Left ventricle myocardium inferior (tissue), 1 donor: ENCODE results near the gene TBC1D22A. TPM values are rescaled to one million over a fixed set of nuclear protein-coding genes. Genes with fewer than 3 reads are reported as not detected.

Experiments used
- DNase-seq: peaks from one replicate; pipeline ENCODE4 v3.0.0-alpha.2; 2020
- H3K27ac ChIP-seq: fragments of 200-600 bp; replicated peaks from 2 replicates; pipeline ENCODE4 v1.8.0; 2021
- H3K27me3 ChIP-seq: fragments of 200-600 bp; 2 replicates; pipeline ENCODE4 v1.8.0; 2021; ENCODE audit warnings: low read depth
- H3K36me3 ChIP-seq: fragments of 200-600 bp; 2 replicates; pipeline ENCODE4 v1.8.0; 2021
- H3K4me1 ChIP-seq: fragments of 200-600 bp; 2 replicates; pipeline ENCODE4 v1.8.0; 2021
- H3K4me3 ChIP-seq: fragments of 200-600 bp; 2 replicates; pipeline ENCODE4 v1.8.0; 2021; ENCODE audit warnings: mild to moderate bottlenecking, moderate library complexity
- H3K9me3 ChIP-seq: fragments of 200-600 bp; replicated peaks from 2 replicates; pipeline ENCODE4 v1.8.0; 2021
- CTCF ChIP-seq: fragments of 200-600 bp; IDR thresholded peaks from 2 replicates; pipeline ENCODE4 v1.8.0; 2021; ENCODE audit warnings: antibody characterized with exemption, mild to moderate bottlenecking, borderline replicate concordance
- intact Hi-C: fragments of 100-400 bp; cut with micrococcal nuclease; formaldehyde crosslinking; loops from one replicate; pipeline ENCODE4 v1.11.0; 2022
- total RNA-seq: library from RNA; stranded (reverse); fragmentation: NEBNext Ultra II Directional; extraction: Animal tissue kit (Norgen Biotek cat#: 25700); gene quantifications from one replicate; pipeline ENCODE4 v1.2.1, GENCODE V29; 2021
- donor health status: DM: no; HTN: yes; CAD: no; lungs with severe emphysema.

TBC1D22A gene
- total RNA-seq, 1 donor from 2014 or later = 16.2 TPM

DNA sequence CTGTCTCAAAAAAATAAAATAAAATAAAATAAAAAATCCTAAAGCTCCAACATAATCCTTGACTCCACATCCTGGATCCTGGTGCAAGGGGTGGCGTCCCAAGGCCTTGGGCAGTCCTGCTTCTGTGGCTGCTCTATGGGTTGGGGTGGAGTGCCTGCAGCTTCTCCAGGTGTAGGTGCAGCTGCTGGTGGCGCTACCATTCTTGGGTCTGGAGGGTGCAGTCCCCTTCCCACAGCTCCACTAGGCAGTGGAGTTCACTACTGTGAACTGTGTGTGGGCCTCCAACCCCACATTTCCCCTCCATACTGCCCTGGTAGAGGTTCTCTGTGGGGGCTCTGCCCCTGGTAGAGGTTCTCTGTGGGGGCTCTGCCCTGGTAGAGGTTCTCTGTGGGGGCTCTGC, 6.9 kb upstream of the TBC1D22A start:
- peaks cover 61% of the 10 kb centered on the region for H3K4me1 ChIP-seq
- H3K27ac ChIP-seq = peak overlapping the region; percentile 3
- no peak overlapping the region for H3K4me3 ChIP-seq
- H3K36me3 ChIP-seq = no peaks in the 10 kb centered on the region
- H3K9me3 ChIP-seq = peaks cover 15% of the 10 kb centered on the region
- intact Hi-C loops = no loop called here
- peak; percentile 0 for DNase-seq
- H3K27me3 ChIP-seq = no peaks in the 10 kb centered on the region
- TF ChIP-seq CTCF = no peak

GRCh38 chr22:46756097-46756496, 6.4 kb upstream of the TBC1D22A start:
- Histone ChIP-seq H3K9me3 (peaks cover 15% of the 10 kb centered on the region), H3K27ac (peak overlapping the region; percentile 3), H3K36me3 (no peaks in the 10 kb centered on the region), H3K4me1 (peaks cover 59% of the 10 kb centered on the region), H3K27me3 (no peaks in the 10 kb centered on the region), H3K4me3 (no peak overlapping the region)
- no peak for DNase-seq
- intact Hi-C loops = no loop called here
- TF ChIP-seq CTCF = no peak

GRCh38 chr22:46757104-46757503, 5.3 kb upstream of the TBC1D22A start:
- no peak for DNase-seq
- Histone ChIP-seq H3K4me3 (no peak overlapping the region), H3K27ac (no peak overlapping the region), H3K4me1 (peaks cover 59% of the 10 kb centered on the region), H3K27me3 (no peaks in the 10 kb centered on the region), H3K9me3 (peaks cover 15% of the 10 kb centered on the region), H3K36me3 (no peaks in the 10 kb centered on the region)
- TF ChIP-seq CTCF = no peak
- intact Hi-C loops = no loop called here

DNA sequence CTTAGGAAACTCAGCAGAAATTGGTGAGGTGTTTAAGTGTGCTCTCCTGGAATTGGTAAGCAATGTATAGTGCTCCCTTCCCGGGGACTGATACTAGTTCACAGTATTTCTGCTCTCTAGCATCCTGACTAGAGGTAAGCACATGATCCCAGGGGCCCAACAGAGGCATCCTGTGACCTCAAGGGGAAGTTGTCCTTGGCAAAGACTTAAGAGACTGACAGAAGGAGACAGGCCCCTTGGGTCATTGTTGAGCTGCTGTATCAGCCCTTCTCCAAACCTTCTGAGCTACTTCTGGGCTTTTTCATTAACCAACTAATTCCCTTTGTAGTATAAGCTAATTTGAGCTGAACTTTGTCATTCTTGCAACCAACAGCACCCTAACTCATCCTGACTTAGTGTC, 4.3 kb upstream of the TBC1D22A start:
- Histone ChIP-seq H3K9me3 (peaks cover 15% of the 10 kb centered on the region), H3K4me3 (no peak overlapping the region), H3K27ac (peak overlapping the region; percentile 73), H3K36me3 (no peaks in the 10 kb centered on the region), H3K27me3 (no peaks in the 10 kb centered on the region), H3K4me1 (peaks cover 57% of the 10 kb centered on the region)
- TF ChIP-seq CTCF = no peak
- intact Hi-C loops = no loop called here
- DNase-seq = no peak

- Histone ChIP-seq H3K4me1 (peaks cover 57% of the 10 kb centered on the region), H3K9me3 (peaks cover 15% of the 10 kb centered on the region), H3K27me3 (no peaks in the 10 kb centered on the region), H3K36me3 (no peaks in the 10 kb centered on the region), H3K27ac (peak overlapping the region; percentile 73), H3K4me3 (no peak overlapping the region)
- peak; percentile 81 for TF ChIP-seq CTCF
- no peak for DNase-seq
- intact Hi-C loops = no loop called here
Observed at GRCh38 chr22:46758867-46759290, 3.6 kb upstream of the TBC1D22A start.

DNA sequence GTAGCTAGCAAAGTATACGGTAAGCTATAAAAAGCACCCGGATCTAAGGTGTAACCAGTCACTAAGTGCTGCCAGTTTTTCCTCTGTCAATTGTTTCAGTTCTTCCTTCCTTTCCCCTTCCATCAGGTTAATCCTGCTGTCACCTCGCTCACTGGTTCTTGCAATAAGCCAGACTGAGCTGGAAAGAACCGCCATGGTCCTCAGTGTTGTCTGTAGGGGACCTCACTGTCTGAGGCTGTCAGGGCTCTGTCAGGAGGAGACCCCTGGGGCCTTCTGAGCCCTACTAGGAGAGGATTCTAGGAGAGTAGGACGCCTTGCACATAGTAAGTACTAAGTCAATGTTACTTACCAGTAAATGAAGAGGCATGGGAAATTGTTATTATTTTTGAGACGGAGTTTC, 1.4 kb upstream of the TBC1D22A start:
- Histone ChIP-seq H3K4me1 (peaks cover 60% of the 10 kb centered on the region), H3K27me3 (no peaks in the 10 kb centered on the region), H3K9me3 (peaks cover 8% of the 10 kb centered on the region), H3K27ac (no peak overlapping the region), H3K36me3 (no peaks in the 10 kb centered on the region), H3K4me3 (peak overlapping the region; percentile 99)
- intact Hi-C loops = no loop called here
- TF ChIP-seq CTCF = no peak
- DNase-seq = no peak
